HG02981 (cell line): ENCODE results near the gene DNAJC30.
A peak's percentile ranks its signal among the peaks of the same experiment; 100 is the strongest.
"Not testable (repeated sequence)": the region's sequence is repeated elsewhere in the genome, so short reads cannot be mapped to it uniquely, and the experiment has no call there.

ENCODE experiments used
- ATAC-seq: cut with Tn5 transposase; IDR thresholded peaks from one replicate; pipeline ENCODE4 v1.9.1; 2021; ENCODE audit warnings: mild to moderate bottlenecking, moderate library complexity; ENCODE audit not compliant: unreplicated experiment

The DNAJC30 gene

GRCh38 chr7:73683056-73683787 is at the start of gene DNAJC30, which contains the start of gene BUD23:
Gene DNAJC30, minus strand, starts transcription at chr7:73683453. Its CDS starts 30 bp downstream, at chr7:73683423.
Gene BUD23, plus strand, starts transcription at chr7:73683597. Its CDS starts 29 bp downstream, at chr7:73683626.
- peak; percentile 88 for ATAC-seq

GRCh38 chr7:73732397-73732796 is 49.1 kb upstream of the DNAJC30 start:
- no peak for ATAC-seq

- ATAC-seq = no peak
Observed at GRCh38 chr7:73730485-73730884, 47.2 kb upstream of the DNAJC30 start.

GRCh38 chr7:73728551-73728950 is 45.3 kb upstream of the DNAJC30 start:
- ATAC-seq = no peak

- no peak for ATAC-seq
Observed at GRCh38 chr7:73727952-73728351, 44.7 kb upstream of the DNAJC30 start.

GRCh38 chr7:73726083-73726466 is 42.8 kb upstream of the DNAJC30 start:
- no peak for ATAC-seq

GRCh38 chr7:73723813-73724212 is 40.6 kb upstream of the DNAJC30 start:
- ATAC-seq = no peak

GRCh38 chr7:73722785-73723184 is 39.5 kb upstream of the DNAJC30 start:
- no peak for ATAC-seq

- not testable (repeated sequence) for ATAC-seq
Observed at GRCh38 chr7:73722182-73722581, 38.9 kb upstream of the DNAJC30 start.

- ATAC-seq = no peak
Observed at GRCh38 chr7:73721377-73721817, 38.1 kb upstream of the DNAJC30 start.

GRCh38 chr7:73720443-73720842 is 37.2 kb upstream of the DNAJC30 start:
- not testable (repeated sequence) for ATAC-seq

- ATAC-seq = no peak
Observed at GRCh38 chr7:73719806-73720169, 36.5 kb upstream of the DNAJC30 start.

GRCh38 chr7:73718905-73719805 is 35.9 kb upstream of the DNAJC30 start, which contains the start of gene STX1A:
Gene STX1A, minus strand, starts transcription at chr7:73719669. Its CDS starts 38 bp downstream, at chr7:73719631.
- ATAC-seq = peak; percentile 60

- no peak for ATAC-seq
Observed at GRCh38 chr7:73718438-73718881, 35.2 kb upstream of the DNAJC30 start.

- ATAC-seq = no peak
Observed at GRCh38 chr7:73717991-73718405, 34.7 kb upstream of the DNAJC30 start.

- no peak for ATAC-seq
Observed at GRCh38 chr7:73717025-73717807, 34.0 kb upstream of the DNAJC30 start.

- ATAC-seq = no peak
Observed at GRCh38 chr7:73716318-73716890, 33.2 kb upstream of the DNAJC30 start.

GRCh38 chr7:73715648-73716317 is 32.5 kb upstream of the DNAJC30 start:
- no peak for ATAC-seq

GRCh38 chr7:73713319-73713718 is 30.1 kb upstream of the DNAJC30 start:
- not testable (repeated sequence) for ATAC-seq

GRCh38 chr7:73712773-73713172 is 29.5 kb upstream of the DNAJC30 start:
- ATAC-seq = no peak
